H1 (cell line): ENCODE measurements around the gene ESRP2. TPM values are rescaled to one million over a fixed set of nuclear protein-coding genes. Genes with fewer than 3 reads are reported as not detected.

ENCODE experiments used
- CTCF ChIA-PET: fragments of 300-600 bp; sonication (Branson Sonifier 250); formaldehyde crosslinking; loops from one replicate; lab custom pipeline; 2021; ENCODE audit not compliant: partially characterized antibody; lab: Charles Lee
- POLR2A ChIA-PET: fragments of 300-600 bp; sonication (Branson Sonifier 250); formaldehyde crosslinking; loops from one replicate; lab custom pipeline; 2021; ENCODE audit warnings: inconsistent platforms; ENCODE audit not compliant: partially characterized antibody; lab: Charles Lee
- DNase-seq, 2 experiments: peaks; one replicate each; pipeline versions ENCODE4 v3.0.0 to v3.0.0-alpha.2; 2010 to 2022; ENCODE audit warnings: low spot score in 2 of 2, low read depth in 1 of 2, mixed read lengths in 1 of 2
- FAIRE-seq: peaks from 2 replicates; lab custom pipeline; 2011; peaks lifted over from hg19 to GRCh38; lab: Jason Lieb, UNC
- H2AFZ ChIP-seq: 2 replicates; pipeline ENCODE4 v1.8.1; 2012; ENCODE audit warnings: low read length, inconsistent platforms
- H2AK5ac ChIP-seq: 2 replicates; pipeline ENCODE4 v1.6.1; 2013; ENCODE audit warnings: low read depth, low read length
- H2BK120ac ChIP-seq: replicated peaks from 2 replicates; pipeline ENCODE3; 2013; ENCODE audit warnings: low read depth, low read length, inconsistent platforms
- H2BK12ac ChIP-seq: 2 replicates; pipeline ENCODE4 v1.6.1; 2013; ENCODE audit warnings: low read depth, low read length
- H2BK15ac ChIP-seq: 2 replicates; pipeline ENCODE4 v1.6.1; 2013; ENCODE audit warnings: low read length
- H2BK20ac ChIP-seq: 2 replicates; pipeline ENCODE4 v1.6.1; 2013; ENCODE audit warnings: low read length
- H2BK5ac ChIP-seq: 2 replicates; pipeline ENCODE4 v1.6.1; 2013; ENCODE audit warnings: low read depth, low read length
- H3K14ac ChIP-seq: 2 replicates; pipeline ENCODE4 v1.6.1; 2013; ENCODE audit warnings: inconsistent platforms; ENCODE audit not compliant: insufficient read length
- H3K18ac ChIP-seq: 2 replicates; pipeline ENCODE4 v1.6.1; 2013; ENCODE audit warnings: low read length; ENCODE audit errors: extremely low read depth
- H3K23ac ChIP-seq: 2 replicates; pipeline ENCODE4 v1.6.1; 2013; ENCODE audit warnings: inconsistent platforms; ENCODE audit not compliant: insufficient read length
- H3K23me2 ChIP-seq: 2 replicates; pipeline ENCODE4 v1.6.1; 2013; ENCODE audit warnings: low read depth, low read length
- H3K27ac ChIP-seq: 2 replicates; pipeline ENCODE4 v1.6.1; 2011; ENCODE audit warnings: low read depth, low read length, inconsistent platforms
- H3K27me3 ChIP-seq, 4 experiments: replicated peaks in 1 of 4; 1 replicate in 1 of 4; 2 replicates in 3 of 4; pipeline versions ENCODE4 v1.6.1 to v1.8.1; 2011 to 2013; ENCODE audit warnings: low read length in 3 of 4, mild to moderate bottlenecking in 3 of 4, inconsistent platforms in 2 of 4, mixed read lengths in 2 of 4, moderate library complexity in 1 of 4; ENCODE audit not compliant: control insufficient read depth in 3 of 4, insufficient read depth in 3 of 4; ENCODE audit errors: extremely low read depth in 1 of 4
- H3K36me3 ChIP-seq, 4 experiments: 2 replicates each; pipeline versions ENCODE4 v1.6.1 to v1.8.1; 2011 to 2013; ENCODE audit warnings: mild to moderate bottlenecking in 4 of 4, low read length in 3 of 4, moderate library complexity in 2 of 4, control low read depth in 1 of 4, inconsistent platforms in 1 of 4; ENCODE audit not compliant: insufficient read depth in 4 of 4, control insufficient read depth in 2 of 4
- H3K4ac ChIP-seq: replicated peaks from 2 replicates; pipeline ENCODE3; 2013; ENCODE audit warnings: low read length, low read depth, mixed read lengths, inconsistent platforms; ENCODE audit not compliant: insufficient read length
- H3K4me1 ChIP-seq, 4 experiments: replicated peaks in 1 of 4; 1 replicate in 1 of 4; 2 replicates in 3 of 4; pipeline versions ENCODE4 v1.6.1 to v1.8.1; 2011 to 2013; ENCODE audit warnings: low read length in 3 of 4, inconsistent platforms in 2 of 4, mixed read lengths in 1 of 4; ENCODE audit not compliant: insufficient read depth in 4 of 4, control insufficient read depth in 3 of 4
- H3K4me2 ChIP-seq, 2 experiments: 2 replicates each; pipeline versions ENCODE4 v1.6.1 to v1.8.1; 2011 to 2013; ENCODE audit warnings: low read depth in 2 of 2, low read length in 2 of 2, control low read depth in 1 of 2, inconsistent platforms in 1 of 2, mild to moderate bottlenecking in 1 of 2; ENCODE audit not compliant: insufficient read depth in 1 of 2
- H3K4me3 ChIP-seq, 4 experiments: fragments of 200-600, 300-600 bp in 1 of 4; sonication (generic), shearing (Covaris generic), sonication (Bioruptor Twin) in 1 of 4; 2 replicates each; pipeline versions ENCODE4 v1.5.1 to v1.8.1; 2011 to 2016; ENCODE audit warnings: low read length in 4 of 4, low read depth in 3 of 4, control low read depth in 2 of 4, inconsistent platforms in 2 of 4, mild to moderate bottlenecking in 2 of 4, mixed read lengths in 1 of 4, moderate library complexity in 1 of 4; ENCODE audit not compliant: insufficient read depth in 2 of 4; ENCODE audit errors: extremely low read depth in 1 of 4
- H3K56ac ChIP-seq: replicated peaks from 2 replicates; pipeline ENCODE3; 2013; ENCODE audit warnings: low read depth, mild to moderate bottlenecking, mixed read lengths, low read length, inconsistent platforms; ENCODE audit not compliant: insufficient read length
- H3K79me1 ChIP-seq: 2 replicates; pipeline ENCODE4 v1.6.1; 2013; ENCODE audit warnings: low read depth, low read length, control low read depth
- H3K79me2 ChIP-seq, 2 experiments: 2 replicates each; pipeline versions ENCODE4 v1.6.1 to v1.8.1; 2012 to 2013; ENCODE audit warnings: low read length in 2 of 2, mild to moderate bottlenecking in 2 of 2, inconsistent platforms in 1 of 2; ENCODE audit not compliant: insufficient read depth in 2 of 2, control insufficient read depth in 1 of 2
- H3K9ac ChIP-seq, 4 experiments: replicated peaks in 1 of 4; 1 replicate in 1 of 4; 2 replicates in 3 of 4; pipeline versions ENCODE4 v1.6.1 to v1.8.1; 2011 to 2013; ENCODE audit warnings: low read depth in 3 of 4, low read length in 3 of 4, control low read depth in 2 of 4, mild to moderate bottlenecking in 2 of 4, moderate library complexity in 2 of 4, inconsistent platforms in 1 of 4; ENCODE audit errors: extremely low read depth in 1 of 4
- H3K9me3 ChIP-seq, 2 experiments: 2 replicates each; pipeline versions ENCODE4 v1.6.1 to v1.8.1; 2012 to 2013; ENCODE audit warnings: mild to moderate bottlenecking in 2 of 2, moderate library complexity in 2 of 2, control low read depth in 1 of 2, inconsistent platforms in 1 of 2, low read depth in 1 of 2, low read length in 1 of 2, mixed read lengths in 1 of 2; ENCODE audit not compliant: insufficient read depth in 2 of 2
- H4K20me1 ChIP-seq, 2 experiments: replicated peaks in 1 of 2; 2 replicates each; pipeline versions ENCODE3 to v1.8.1; 2011 to 2013; ENCODE audit warnings: inconsistent platforms in 2 of 2, low read length in 2 of 2, mild to moderate bottlenecking in 1 of 2; ENCODE audit not compliant: insufficient read depth in 2 of 2, control insufficient read depth in 1 of 2
- H4K5ac ChIP-seq: 2 replicates; pipeline ENCODE4 v1.6.1; 2013; ENCODE audit warnings: low read length, low read depth, mixed read lengths, inconsistent platforms; ENCODE audit not compliant: insufficient read length
- H4K8ac ChIP-seq: 2 replicates; pipeline ENCODE4 v1.8.0; 2013; ENCODE audit warnings: mild to moderate bottlenecking, moderate library complexity, low read length, inconsistent platforms; ENCODE audit not compliant: insufficient read depth; ENCODE audit errors: extremely low read depth
- H4K91ac ChIP-seq: replicated peaks from 2 replicates; pipeline ENCODE3; 2013; ENCODE audit warnings: low read length, mixed read lengths, inconsistent platforms; ENCODE audit not compliant: insufficient read length
- ASH2L ChIP-seq: fragments of 200-600, 300-600 bp; sonication (generic); IDR thresholded peaks from one replicate; pipeline ENCODE4 v1.7.1; 2017; ENCODE audit warnings: low read length
- GABPA ChIP-seq: IDR thresholded peaks from 2 replicates; pipeline ENCODE4 v1.6.1; 2011; ENCODE audit warnings: mild to moderate bottlenecking, low read length, moderate library complexity, borderline replicate concordance; ENCODE audit not compliant: insufficient read depth
- GTF2F1 ChIP-seq: IDR thresholded peaks from 2 replicates; pipeline ENCODE4 v1.6.1; 2012; ENCODE audit warnings: low read depth, low read length, improper control_type of control experiment, borderline replicate concordance
- KDM4A ChIP-seq: IDR thresholded peaks from one replicate; pipeline ENCODE4 v1.7.1; 2012; ENCODE audit warnings: low read depth, mild to moderate bottlenecking, moderate library complexity, low read length, inconsistent platforms; ENCODE audit not compliant: severe bottlenecking
- NANOG ChIP-seq: IDR thresholded peaks from 2 replicates; pipeline ENCODE4 v1.6.1; 2011; ENCODE audit warnings: low read length, low read depth, mild to moderate bottlenecking, inconsistent platforms; ENCODE audit not compliant: insufficient read depth, poor library complexity, severe bottlenecking
- POLR2A ChIP-seq, 2 experiments: IDR thresholded peaks; 1 replicate in 1 of 2; 2 replicates in 1 of 2; pipeline ENCODE4 v1.6.1; 2011; ENCODE audit warnings: low read depth in 2 of 2, low read length in 2 of 2, mild to moderate bottlenecking in 2 of 2; ENCODE audit errors: control extremely low read depth in 1 of 2
- RFX5 ChIP-seq: IDR thresholded peaks from 2 replicates; pipeline ENCODE4 v1.6.1; 2011; ENCODE audit warnings: low read depth, low read length, improper control_type of control experiment, borderline replicate concordance
- WGBS, 2 experiments: shearing (Covaris generic) in 1 of 2; methylation state at CpG; one replicate each; pipeline versions ENCODE4 v1.1.6 to v1.1.7; 2013 to 2015; ENCODE audit warnings: low lambda C conversion rate in 2 of 2, mixed read lengths in 2 of 2, inconsistent platforms in 1 of 2, low coverage in 1 of 2, missing lambda C conversion rate in 1 of 2; ENCODE audit not compliant: insufficient replicate concordance in 2 of 2, insufficient coverage in 1 of 2, insufficient read length in 1 of 2; ENCODE audit errors: extremely low coverage in 1 of 2, missing lambda C conversion rate in 1 of 2; 5-methylcytosine and 5-hydroxymethylcytosine counted together
- polyA plus RNA-seq, 7 experiments: library from polyadenylated mRNA; depleted of rRNA in 3 of 7; stranded (reverse) in 5 of 7; unstranded in 2 of 7; fragments of >200 nt in 5 of 7; fragments of 200-250 nt in 2 of 7; gene quantifications; 1 replicate in 5 of 7; 2 replicates in 1 of 7; 4 replicates in 1 of 7; pipeline versions ENCODE4 v1.2.1 to v1.2.3, GENCODE V29; 2011 to 2013; ENCODE audit warnings: missing spikeins in 2 of 7, mixed read lengths in 2 of 7
- total RNA-seq: library from RNA; stranded (reverse); fragmentation: NEBNext Ultra II Directional; extraction: Animal tissue kit (Norgen Biotek cat#: 25700); gene quantifications from 2 replicates; pipeline ENCODE4 v1.2.1, GENCODE V29; 2021
- TF ChIP-seq, protein P1 (sequence below), 3 experiments: IDR thresholded peaks; 1 replicate in 2 of 3; 2 replicates in 1 of 3; pipeline versions ENCODE4 v1.5.1 to v1.6.1; 2011; ENCODE audit warnings: low read length in 3 of 3, mild to moderate bottlenecking in 3 of 3, inconsistent platforms in 2 of 3, low read depth in 1 of 3, moderate library complexity in 1 of 3; ENCODE audit not compliant: insufficient read depth in 1 of 3; ENCODE audit errors: control extremely low read depth in 1 of 3

ESRP2 gene
- total and polyA plus RNA-seq, 2 of the 8 experiments (the other 6 are each of a cell fraction or from before 2014, with no cell fraction given), result 35.1 to 45.8 TPM

DNA sequence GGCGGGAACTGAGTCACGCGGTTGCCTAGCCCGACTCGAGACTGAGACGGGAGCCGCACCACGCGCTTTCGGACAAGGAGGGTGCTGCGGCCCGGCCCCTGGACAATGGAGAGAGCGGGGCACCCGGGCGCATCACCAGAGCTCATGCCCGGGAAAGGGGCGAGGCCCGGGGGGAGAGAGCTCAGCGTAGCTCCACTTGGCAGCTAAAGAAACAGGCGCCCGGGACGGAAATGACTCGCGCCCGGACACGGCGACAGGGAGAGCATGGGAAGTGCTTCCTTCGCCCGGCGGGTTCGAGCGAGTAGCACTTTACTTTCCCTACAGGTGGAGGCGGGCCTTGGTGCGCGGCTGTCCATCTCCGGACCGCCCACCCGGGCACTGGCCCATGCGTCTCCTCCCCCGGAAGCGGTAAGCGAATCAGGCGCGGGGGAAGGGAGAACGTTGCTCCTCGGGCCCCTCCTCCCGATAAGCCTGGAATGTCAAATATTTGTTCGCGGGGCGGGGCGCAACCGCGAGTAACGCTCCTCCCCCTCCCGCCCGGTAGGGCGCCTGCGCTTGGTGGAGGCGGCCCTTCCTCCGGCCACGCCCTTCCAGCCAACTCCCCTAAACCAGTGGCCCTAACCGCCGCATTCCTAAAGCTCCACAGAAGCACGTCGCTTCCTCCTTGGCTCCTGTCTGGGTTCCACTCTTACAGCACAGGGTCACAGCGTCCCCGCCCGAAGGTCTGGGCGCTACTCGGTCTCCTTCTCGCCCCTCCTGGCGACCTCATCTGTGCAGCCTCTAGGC, 1.5 kb upstream of the ESRP2 start:
- H3K56ac ChIP-seq, result peak overlapping the region; percentile 9
- no peak overlapping the region for H3K23ac ChIP-seq
- H4K20me1 ChIP-seq, result peaks cover 15 to 20% of the 10 kb centered on the region in 2 experiments
- H3K79me1 ChIP-seq, result peaks cover 5% of the 10 kb centered on the region; the same call in 1 of the 2 replicates
- POLR2A ChIA-PET, result interaction anchor here (0.6 to 5.9 kb wide), 26 partner anchors 8 to 421 kb away, joined by 3 to 61 read pairs (median 4); partner anchors contain the start of genes NFATC3, PLA2G15, PRMT7 and PSMB10
- peak overlapping the region; percentile 36 for H3K4ac ChIP-seq
- H3K4me3 ChIP-seq, result peak overlapping the region; percentile 59 to 85 (median 82)
- CTCF ChIA-PET, result interaction anchor here (0.6 to 4.0 kb wide), 5 partner anchors 25 to 154 kb away, joined by 3 to 23 read pairs (median 10); partner anchors contain the start of gene SLC7A6
- peak overlapping the region; percentile 76; the same call in 1 of the 2 replicates for H2AK5ac ChIP-seq
- peak overlapping the region; percentile 84 for H4K5ac ChIP-seq
- H3K9ac ChIP-seq, result peak overlapping the region; percentile 38 to 90 (median 77)
- FAIRE-seq (peak; percentile 81), DNase-seq (peak; percentile 97 to 99)
- H3K4me2 ChIP-seq, result peak overlapping the region; percentile 99
- H2BK120ac ChIP-seq, result peak overlapping the region; percentile 66
- peak overlapping the region; percentile 93 for H2BK5ac ChIP-seq
- 1% methylated on average over 57 of the region's 72 CpGs; no CpG with 5 or more reads in 1 of the 2 experiments for WGBS, 2 experiments
- peak overlapping the region; percentile 97 for H2BK12ac ChIP-seq
- peaks cover 0 to 4% (median 1%) of the 10 kb centered on the region in 4 experiments; a peak in 4 of 8 replicates for H3K36me3 ChIP-seq
- H2BK20ac ChIP-seq, result no peak overlapping the region
- H4K8ac ChIP-seq, result peak overlapping the region; percentile 72
- H4K91ac ChIP-seq, result peak overlapping the region; percentile 94
- peaks cover 0 to 28% (median 20%) of the 10 kb centered on the region in 4 experiments; a peak in 5 of 7 replicates for H3K4me1 ChIP-seq
- H3K18ac ChIP-seq, result peak overlapping the region; percentile 96
- H3K27me3 ChIP-seq, result no peaks in the 10 kb centered on the region
- H3K14ac ChIP-seq, result no peak overlapping the region
- peaks cover 22% of the 10 kb centered on the region for H3K23me2 ChIP-seq
- peaks cover 5 to 19% of the 10 kb centered on the region in 2 experiments for H3K79me2 ChIP-seq
- no peak overlapping the region for H2AFZ ChIP-seq
- H3K27ac ChIP-seq, result peak overlapping the region; percentile 84
- no peaks in the 10 kb centered on the region for H3K9me3 ChIP-seq
- peak overlapping the region; percentile 98; the same call in 1 of the 2 replicates for H2BK15ac ChIP-seq
- TF ChIP-seq NANOG, result no peak
- TF ChIP-seq KDM4A, result no peak
- TF ChIP-seq ASH2L, result no peak
- peak; percentile 71 to 97 for TF ChIP-seq POLR2A (IDR thresholded peaks at IDR 0.05; ENCODE audit: control extremely low read depth in 1 of 2, low read depth in 2 of 2, low read length in 2 of 2)
- TF ChIP-seq GTF2F1, result no peak
- TF ChIP-seq, protein P1, sequence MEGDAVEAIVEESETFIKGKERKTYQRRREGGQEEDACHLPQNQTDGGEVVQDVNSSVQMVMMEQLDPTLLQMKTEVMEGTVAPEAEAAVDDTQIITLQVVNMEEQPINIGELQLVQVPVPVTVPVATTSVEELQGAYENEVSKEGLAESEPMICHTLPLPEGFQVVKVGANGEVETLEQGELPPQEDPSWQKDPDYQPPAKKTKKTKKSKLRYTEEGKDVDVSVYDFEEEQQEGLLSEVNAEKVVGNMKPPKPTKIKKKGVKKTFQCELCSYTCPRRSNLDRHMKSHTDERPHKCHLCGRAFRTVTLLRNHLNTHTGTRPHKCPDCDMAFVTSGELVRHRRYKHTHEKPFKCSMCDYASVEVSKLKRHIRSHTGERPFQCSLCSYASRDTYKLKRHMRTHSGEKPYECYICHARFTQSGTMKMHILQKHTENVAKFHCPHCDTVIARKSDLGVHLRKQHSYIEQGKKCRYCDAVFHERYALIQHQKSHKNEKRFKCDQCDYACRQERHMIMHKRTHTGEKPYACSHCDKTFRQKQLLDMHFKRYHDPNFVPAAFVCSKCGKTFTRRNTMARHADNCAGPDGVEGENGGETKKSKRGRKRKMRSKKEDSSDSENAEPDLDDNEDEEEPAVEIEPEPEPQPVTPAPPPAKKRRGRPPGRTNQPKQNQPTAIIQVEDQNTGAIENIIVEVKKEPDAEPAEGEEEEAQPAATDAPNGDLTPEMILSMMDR (IDR thresholded peaks at IDR 0.05; ENCODE audit: control extremely low read depth in 1 of 3, insufficient read depth in 1 of 3, low read depth in 1 of 3, low read length in 3 of 3), result no peak
- no peak for TF ChIP-seq RFX5
- no peak for TF ChIP-seq GABPA
